Stimulated activated CD4-positive, alpha-beta T cell treated with anti-CD3 and anti-CD28 coated beads, Interleukin-15, amount 100 ng/mL, for 24 hours (primary cell): ENCODE measurements around the gene GPR63.
"Not testable (repeated sequence)": the region's sequence is repeated elsewhere in the genome, so short reads cannot be mapped to it uniquely, and the experiment has no call there.

ENCODE experiments used
- DNase-seq: peaks from one replicate; pipeline ENCODE4 v3.0.0-alpha.2; 2020

Gene GPR63, protein sequence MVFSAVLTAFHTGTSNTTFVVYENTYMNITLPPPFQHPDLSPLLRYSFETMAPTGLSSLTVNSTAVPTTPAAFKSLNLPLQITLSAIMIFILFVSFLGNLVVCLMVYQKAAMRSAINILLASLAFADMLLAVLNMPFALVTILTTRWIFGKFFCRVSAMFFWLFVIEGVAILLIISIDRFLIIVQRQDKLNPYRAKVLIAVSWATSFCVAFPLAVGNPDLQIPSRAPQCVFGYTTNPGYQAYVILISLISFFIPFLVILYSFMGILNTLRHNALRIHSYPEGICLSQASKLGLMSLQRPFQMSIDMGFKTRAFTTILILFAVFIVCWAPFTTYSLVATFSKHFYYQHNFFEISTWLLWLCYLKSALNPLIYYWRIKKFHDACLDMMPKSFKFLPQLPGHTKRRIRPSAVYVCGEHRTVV

DNA sequence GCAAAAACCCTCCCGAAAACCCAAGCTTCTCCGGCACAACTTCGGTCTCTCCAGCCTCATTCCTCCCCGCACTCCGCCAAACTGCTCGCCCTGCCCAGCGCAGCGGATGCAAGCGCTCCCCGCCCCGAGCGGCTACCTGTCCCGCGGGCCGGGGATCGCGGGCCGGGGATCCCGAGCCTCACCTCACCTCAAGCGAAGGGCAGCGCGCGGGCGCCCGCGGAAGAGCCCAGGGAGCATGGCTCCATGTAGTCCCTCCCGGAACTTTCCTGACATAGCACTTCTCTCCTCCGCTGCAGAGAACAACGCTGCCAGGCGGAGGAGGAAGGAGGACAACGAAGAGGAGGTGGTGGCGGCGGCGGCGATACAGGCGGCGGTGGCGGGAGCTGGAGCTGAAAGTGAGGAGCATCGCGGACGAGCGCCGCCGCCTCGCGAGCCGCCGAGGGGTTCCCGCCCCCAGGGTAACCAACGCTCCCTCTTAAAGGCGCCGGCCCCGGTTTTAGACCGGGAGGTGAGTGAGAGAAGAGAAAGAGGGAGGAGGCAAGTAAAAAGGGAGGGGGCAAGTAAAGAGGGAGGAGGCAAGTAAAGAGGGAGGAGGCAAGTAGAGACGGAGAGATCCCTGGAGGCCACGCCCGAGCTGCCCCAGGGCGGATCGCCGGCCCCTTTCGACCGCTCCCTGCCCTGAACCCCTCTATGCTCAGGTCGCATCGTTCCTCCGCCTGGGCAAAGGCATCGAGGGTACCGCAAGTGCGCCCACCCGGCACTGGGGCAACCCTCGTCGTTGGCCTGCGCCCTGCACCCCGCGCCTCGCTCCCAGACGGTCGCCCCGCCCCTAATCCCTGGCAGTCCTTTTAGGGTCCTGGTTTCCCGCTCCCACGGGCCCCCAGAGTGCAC lies at the start of gene GPR63:
Gene GPR63, minus strand, starts transcription at position 397 of the 891 bp plus-strand sequence. CDS start 37,746 bp downstream, outside the sequence.
- DNase-seq, result peak; percentile 85

DNA sequence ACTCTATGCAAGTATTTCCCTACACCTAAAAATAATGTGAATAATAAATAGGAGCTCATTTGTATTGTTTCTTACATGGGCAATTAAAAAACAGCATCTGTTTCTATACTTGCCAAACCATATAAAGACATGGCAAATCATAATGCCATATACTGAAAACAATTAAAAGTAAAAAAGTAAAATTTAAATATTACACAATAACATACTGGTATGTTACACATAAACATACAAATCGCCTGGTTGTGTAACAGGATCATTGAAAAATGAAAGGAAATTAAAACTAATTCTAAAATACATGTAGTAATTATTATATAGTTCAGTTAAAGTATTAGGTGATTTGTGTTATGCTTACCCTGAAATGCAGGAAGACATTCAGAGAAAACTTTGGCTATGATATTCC lies 49.2 kb upstream of the GPR63 start:
- DNase-seq, result no peak

DNA sequence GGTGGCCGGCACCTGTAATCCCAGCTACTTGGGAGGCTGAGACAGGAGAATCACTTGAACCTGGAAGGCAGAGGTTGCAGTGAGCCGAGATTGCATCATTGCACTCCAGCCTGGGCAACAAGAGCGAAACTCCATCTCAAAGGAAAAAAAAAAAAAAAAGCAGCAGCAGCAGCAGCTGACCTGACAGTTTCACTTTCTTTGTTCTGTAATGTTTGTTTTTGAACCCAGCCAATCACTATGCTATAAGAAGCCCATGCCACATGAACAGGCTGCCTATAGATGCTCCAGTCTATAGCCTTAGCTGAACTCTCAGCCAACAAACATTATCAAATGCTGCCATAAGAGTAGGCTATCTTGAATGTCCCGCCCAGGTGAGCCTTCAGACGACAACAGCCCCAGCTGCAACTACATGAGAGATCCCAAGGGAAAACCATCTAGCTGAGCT lies 47.9 kb upstream of the GPR63 start:
- not testable (repeated sequence) for DNase-seq

DNA sequence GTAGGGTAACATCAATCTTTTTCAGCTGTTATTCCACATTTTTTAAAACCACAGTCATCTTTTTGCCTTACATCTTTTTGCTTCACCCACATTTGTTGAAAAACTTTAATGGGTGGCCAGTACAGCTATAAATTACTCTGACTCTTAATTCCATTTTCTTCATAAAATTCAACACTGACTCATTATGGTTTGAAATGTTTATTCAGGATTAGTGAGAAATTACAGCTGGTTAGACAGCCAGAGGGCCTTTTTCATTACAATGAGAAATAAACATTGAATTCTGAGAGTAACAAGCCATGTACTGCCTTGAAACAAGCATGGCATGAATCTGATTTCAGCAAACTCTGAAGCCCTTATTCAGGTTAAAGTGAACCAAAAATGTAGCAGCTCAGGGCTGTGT lies 40.9 kb upstream of the GPR63 start:
- no peak for DNase-seq

DNA sequence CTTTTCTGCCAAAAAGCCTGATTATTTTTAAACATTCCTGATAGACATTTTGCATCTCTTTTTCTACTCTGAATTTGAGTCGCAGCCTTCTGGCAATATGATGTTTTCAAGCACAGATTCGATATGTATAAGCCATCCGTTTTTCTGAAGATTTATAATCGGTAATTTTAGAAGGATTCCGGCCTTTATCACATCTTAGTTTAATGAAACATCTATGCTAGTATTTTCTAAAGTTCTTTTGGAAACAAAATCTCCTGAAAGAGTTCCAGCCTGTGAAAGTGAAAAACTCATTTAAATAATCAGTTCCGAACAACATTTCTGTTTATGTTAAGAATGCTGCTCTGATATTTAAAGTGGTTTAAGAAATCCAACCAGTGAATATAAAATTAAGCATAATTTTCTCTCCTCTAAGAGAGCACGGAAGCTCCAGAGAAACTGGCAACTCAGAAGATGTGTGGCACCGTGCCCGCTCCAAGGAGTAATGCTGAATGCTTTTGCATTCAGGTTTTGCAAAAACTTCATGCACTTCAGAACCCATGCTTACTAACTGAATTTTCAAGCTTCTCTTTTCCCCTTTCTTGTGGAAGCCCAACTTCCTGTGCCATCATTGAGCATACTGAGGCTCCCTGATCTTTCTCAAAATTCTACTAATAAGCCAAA lies 39.7 kb upstream of the GPR63 start:
- no peak for DNase-seq

DNA sequence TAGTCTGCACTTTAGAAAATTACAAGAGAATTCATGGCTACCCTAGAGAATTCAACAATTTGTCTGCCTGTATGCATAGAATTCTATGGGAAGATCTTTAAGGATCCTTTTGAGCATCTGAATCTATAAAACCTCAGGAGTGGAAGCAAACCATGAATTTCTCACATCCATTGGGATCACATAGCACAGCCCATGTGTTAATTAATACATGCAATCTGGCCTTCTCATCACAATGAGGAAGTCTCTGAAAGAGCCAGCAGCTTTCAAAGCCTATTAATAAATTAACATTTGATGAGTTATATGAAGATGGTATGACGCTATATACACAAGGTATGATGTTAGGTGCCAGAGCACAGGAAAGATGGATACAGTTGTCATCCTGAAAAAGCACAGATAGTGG lies 35.7 kb upstream of the GPR63 start:
- no peak for DNase-seq

DNA sequence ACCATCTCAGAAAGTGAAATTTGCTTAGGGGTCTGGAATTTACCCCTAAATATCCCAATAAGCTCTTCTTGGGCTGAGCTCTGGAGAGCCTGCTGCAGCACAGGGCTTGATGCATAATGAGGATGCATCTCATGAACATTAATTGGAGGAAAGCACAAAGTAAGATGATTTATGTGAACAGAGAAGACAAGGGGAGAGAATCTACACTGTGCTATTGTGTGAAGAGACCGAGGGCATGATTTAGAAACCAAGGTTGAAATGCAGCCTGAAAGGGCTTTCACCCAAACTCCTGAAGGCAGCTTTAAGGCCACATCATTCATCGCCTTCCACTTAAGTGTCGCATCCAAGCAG lies 27.8 kb upstream of the GPR63 start:
- DNase-seq, result no peak

DNA sequence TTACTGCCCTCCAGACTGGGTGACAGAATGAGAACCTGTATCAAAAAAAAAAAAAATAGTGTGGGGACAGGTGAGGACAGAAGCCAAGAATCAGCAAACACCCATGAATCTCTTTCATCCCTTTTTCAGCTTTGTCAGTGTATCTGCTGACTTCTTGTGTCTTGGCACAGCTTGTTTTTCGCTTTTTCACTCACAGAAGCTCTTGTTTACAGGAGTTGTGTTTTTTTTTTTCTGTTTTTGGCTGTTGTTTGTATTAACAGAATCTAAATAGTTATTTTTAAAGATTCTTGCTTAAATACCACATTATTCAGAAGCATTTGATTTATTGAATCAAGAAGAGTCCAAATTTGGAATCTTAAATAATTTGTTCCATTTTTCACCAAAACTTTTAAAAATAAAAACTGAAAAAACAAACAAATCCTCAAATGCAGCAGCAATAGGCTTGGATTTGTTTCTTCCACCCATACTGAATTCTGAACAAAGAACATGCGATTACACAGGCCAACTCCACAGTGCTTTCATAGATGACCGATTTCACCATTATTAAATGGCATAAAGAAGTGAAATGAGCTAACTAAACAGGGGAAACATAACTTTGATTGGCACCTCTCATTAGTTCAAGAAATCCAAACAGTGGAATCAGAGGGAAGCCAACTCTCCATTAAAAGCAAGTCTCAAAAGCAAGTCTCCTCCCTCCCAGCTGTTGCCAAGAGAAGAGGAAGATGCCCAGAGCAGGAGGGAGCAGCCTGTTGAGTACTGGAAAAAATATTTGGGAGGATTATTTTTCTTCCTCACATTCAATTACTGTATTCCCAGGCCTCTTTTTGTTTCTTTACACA lies 27.2 kb upstream of the GPR63 start:
- DNase-seq, result no peak

DNA sequence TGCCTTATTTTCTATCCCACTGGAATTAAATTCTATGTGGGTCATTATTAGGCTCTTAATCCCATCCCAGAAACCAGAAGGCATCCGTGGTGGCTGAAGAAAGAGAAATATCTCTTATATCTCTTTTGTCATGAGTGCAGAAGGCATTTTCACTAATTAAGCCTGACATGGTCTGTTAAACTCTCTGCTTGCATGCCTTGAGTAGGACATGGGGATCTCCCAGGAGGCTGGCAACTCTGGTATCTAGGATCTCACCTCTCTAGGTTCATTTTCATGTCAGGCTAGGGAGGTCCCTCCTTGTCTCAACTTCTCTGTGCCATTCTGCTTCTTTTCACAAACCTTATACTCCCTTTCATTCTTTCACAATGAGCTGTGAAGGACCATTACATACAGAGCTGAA lies 25.3 kb upstream of the GPR63 start:
- DNase-seq, result no peak

DNA sequence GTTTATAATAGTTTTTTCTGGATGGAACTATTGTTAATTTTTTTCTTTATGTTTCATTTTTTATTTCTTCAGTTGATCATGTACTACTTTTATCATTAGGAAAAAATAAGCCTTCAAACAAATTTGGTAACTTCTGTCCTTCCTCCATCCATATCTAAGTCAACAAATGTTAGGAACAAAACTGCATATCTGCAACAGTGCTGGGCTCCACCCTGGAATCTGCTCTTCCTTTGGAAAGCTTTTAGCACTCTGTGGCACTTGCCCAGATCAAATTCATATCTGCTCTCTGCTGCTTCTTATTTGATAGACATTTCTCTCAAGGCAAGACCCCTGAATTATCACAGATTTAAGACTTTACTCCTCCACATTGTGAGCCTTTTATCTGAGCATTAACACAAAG lies 24.3 kb upstream of the GPR63 start:
- no peak for DNase-seq

DNA sequence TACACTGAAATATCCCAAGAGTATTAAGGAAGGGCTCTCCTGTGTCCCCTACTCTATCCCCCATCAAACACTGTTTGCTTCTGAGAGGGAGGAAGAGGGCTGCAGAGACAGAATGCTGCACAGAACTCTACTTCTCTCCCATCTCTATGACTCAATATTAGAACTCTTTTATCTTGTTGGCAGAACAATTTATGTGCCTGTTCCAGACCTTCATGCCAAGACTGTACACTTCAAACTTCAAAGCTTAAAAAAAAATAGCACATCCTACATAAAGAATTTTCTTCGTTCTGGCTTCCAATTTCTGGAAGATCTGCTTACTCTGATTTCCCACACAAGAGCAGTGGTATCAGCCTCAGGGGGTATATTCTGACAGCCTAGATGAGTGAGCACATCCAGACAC lies 19.6 kb upstream of the GPR63 start:
- no peak for DNase-seq

DNA sequence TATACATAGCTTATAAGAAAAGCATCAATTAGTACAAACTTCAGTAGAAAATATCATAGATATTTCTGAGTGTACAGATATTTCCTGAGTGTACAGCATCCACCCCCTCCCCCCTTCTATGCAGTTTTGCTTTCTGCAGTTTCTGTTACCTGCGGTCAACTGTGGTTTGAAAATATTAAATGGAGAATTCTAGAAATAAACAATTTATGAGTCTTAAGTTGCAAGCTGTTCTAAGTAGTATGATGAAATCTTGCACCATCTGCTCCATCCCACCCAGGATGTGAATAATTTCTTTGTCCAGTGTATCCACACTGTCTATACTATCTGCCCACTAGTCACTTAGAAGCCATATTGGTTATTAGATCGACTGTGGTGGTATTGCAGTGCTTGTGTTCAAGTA lies 15.8 kb upstream of the GPR63 start:
- no peak for DNase-seq

DNA sequence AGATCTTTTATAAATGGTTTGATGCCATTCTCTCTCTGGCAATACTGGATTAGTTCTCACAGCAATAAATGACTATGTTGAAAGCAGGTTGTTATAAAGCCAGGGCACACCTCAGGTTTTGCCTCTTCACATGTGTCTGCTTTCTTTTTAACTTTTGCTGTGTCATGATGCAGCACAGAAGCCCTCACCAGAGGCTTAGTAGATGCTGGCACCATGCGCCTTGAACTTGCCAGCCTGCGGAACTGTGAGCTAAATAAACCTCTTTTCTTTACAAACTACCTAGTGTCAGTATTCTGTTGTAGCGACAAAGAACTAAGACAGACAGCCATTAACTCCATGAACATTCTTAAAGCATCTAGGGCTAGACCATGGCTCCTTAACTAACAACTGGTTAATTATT lies 15.3 kb upstream of the GPR63 start:
- no peak for DNase-seq

DNA sequence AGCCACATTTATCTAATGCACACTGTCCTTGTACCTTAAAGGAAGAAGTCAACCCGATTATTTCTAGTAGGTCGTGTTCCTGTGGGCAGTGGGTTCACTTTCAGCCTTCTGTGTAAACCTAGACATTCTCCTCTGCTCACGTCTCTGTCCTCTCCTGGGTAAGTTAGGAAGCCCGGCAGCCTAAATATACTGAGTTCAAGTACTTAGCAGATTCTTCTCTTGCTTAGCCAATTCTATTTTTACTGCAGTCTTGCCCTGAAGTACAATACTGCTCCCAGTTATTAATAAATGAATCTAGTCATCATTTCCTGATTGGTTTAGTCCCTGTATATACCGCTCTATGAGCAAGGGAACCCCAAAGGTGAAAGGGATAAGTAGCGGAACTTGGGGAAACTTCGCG lies 14.6 kb upstream of the GPR63 start:
- no peak for DNase-seq

DNA sequence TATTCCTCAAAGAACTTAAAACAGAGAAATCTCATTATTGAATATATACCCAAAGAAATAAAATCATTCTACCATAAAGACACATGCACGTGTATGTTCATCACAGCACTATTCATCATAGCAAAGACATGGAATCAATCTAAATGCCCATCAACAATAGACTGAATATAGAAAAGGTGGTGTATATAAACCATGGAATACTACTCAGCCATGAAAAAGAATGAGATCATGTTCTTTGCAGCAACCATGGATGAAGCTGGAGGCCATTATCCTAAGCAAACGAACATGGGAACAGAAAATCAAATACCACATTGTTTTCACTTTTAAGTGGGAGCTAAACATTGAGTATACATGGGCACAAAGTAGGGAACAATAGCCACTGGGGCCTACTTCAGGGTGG lies 12.3 kb upstream of the GPR63 start:
- DNase-seq, result no peak

DNA sequence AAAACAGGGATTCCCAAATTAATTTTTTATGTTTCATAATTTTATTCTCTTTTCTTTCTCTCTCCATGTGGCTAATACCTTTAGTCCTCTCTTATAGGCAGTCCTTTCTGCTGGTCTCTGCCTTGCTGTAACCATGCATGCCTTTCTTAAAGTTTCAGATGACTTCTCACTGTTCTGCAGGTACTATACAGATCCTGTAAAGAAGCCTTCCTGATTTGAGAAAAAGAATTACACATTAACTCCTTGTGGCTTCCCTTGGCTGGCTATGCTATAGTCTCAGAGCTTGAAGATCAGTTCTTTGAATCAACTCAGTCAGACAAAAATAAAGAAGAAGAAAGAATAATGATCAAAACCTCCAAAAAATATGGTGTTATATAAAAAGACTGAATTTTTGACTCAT lies 7.3 kb upstream of the GPR63 start:
- DNase-seq, result no peak

DNA sequence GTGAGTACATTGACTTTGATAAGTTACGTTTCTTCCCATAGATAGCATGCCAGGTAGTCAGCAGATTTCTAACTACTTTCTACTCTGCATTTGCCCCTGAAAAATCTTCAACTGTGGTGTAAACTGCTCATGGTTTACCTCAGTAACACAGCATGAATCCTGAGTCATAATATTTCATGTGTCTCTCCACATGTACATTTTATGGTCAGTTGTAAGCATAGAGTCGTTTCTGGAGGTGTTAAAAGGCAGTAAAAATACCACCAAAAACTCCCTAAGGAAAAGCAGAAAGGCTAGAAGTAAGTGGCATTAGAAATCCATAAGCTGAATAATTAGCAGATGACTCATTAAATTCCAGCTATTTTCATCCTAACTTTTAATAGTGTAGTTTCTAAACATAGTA lies 4.1 kb upstream of the GPR63 start:
- no peak for DNase-seq

DNA sequence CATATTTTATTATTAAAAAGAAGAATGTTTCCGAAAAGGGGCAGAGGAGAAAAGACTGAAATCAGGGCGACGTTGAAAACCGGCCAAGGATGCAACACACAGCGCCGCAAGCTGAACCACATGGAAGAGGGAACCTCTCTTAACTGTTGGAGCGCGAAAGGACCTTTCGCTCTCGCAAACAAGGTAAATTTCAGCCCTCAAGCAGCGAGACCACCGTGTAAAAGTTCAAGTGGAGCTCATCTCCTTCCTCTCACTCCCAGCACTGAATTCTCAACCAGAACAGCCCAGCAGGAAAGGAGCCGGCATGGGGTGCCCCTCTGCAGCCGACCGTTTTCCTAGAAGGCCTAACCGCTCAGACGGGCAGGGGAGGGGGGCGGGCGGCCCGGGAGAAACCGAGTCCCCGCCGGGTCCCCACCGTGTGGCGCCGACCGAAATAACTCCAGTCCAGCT lies 621 bp downstream of the GPR63 start:
- no peak for DNase-seq

DNA sequence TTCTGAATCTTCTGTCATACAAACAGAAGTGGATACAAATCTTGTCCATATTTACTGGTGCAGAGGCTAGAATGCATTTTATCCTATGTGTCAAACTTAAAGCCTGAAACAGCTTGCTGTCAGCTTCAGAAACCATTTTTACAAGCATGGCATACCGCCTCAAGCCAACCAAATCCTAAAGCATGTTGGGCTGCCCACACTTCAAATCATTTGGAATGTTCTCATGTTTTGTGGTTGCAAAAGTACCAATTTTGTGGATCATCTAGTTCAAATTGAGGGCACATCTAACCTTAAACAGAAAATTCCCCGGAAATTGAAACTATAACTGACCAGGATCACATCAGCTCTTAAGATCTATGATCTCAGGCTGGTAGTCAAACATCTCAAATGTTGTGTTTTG lies 3.2 kb downstream of the GPR63 start:
- DNase-seq, result no peak

DNA sequence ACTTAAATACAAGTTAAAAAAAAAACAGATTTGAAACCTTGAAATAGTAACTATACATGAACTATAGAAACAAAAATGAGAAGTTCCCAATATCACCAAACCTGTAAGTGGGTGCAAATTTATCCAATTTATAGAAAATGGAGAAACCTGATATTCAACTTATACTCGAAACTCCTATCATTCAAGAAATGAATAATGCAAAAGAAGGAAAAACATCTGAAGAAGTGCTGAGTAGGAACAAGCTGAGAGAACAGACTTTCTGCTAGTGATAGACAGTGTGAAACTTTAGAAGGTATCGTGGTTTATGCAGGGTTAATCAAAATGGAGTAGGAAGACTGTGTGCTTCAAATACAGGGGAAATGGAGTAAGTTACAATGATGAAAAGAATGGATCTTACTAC lies 4.5 kb downstream of the GPR63 start:
- DNase-seq, result no peak

DNA sequence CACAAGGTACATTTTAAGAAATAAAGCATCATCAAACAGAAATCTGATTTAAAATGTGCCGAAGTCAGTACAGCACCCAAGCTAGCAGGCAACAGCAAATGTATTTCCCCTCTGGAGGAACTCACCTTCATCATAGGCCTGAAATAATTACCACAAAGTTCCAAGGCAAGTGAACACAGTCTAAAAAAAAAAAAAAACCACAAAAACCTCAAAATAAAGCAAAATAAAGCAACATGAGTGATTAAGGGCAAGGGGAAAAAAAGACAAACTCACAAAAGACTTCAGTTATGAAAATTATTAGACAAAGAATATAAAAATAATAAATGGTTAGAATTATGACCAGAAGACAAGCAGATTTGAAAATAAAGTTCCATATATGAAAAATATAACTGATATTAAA lies 10.4 kb downstream of the GPR63 start:
- no peak for DNase-seq

DNA sequence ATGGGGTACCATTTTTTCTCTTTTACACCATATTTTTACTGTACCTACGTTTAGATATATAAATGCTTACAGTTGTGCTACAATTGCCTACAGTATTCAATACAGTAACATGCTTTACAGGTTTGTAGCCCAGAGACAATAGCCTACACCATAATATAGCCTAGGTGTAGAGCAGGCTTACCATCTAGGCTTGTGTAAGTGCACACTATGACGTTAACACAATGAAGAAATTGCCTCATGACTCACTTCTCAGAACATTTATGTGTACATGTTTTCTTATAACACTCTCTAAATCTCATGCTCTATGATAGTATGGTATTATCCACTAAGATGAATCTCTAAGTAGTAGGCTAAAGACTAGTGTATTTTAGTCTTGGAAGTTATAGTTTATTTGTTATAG lies 13.5 kb downstream of the GPR63 start:
- no peak for DNase-seq

DNA sequence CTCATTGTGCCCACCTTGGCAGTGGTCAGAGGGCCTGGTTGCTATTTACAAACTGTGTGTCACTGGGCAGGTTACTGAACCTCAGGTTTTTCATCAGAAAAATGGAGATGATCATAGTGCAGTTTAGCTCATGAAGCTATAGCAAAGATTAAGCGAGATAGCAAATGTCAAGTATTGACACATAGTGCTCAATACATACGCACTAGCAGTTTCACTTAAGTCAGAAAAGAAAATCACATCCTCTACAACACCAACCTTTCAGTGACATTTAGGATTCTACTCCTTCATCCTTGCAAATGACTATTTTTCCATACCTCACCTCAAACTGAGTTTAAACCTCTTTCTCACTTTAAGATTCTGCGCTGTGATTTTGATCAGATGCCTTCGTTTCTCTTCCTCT lies 16.2 kb downstream of the GPR63 start:
- DNase-seq, result no peak
